ENCODE data around the gene EGFL8. TPM values are rescaled to one million over a fixed set of nuclear protein-coding genes. Genes with fewer than 3 reads are reported as not detected.

EGFL8 gene
- total RNA-seq, 2 donors from 2014 or later, result 13.8 to 16.2 TPM

DNA sequence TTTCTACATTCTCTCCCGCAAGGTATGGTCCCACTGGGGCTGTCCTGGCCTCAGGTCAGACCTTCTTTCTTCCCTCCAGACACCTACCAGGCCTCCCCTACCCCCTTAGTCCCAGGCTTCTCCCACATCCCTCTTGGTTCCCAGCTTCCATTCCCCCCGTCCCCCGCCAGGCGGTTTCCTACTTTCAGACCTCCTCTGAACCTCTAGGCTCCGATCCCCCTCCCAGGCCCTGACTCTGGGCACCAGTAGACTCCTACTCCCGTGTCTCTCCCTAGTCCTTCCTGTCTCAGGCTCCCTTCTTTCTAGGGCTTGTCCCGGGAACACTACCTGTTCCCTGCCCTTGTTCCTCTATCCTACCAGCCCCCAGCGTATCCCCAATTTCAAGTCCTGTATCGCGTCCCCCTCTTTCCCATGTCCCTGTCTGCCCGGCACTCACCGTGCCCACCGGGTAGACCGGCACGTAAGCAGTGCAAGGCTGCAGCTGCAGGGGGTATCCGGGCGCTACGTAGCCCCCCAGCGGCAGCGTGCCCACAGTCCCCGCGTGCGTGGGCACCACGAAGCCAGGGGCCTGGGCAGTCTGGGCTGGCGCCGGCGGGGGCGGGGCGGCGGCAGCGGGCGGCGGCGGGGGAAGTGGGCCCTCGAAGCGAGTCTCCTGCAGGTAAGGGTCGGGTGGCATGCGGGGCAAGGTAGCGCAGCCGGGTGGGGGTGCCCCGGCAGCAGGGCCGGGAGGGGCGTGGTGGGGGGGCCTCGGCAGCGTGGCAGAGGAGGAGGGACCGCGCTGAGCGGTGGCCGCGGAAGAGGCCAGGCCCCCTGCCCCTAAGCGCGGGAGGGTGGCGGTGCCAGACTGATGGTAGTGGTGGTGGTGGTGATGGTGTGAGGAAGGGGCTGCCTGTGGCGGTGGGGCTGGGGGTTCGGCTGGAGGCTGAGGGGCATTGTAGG, 14.2 kb upstream of the EGFL8 start:
- no peaks in the 10 kb centered on the region for H3K9me3 ChIP-seq
- no peak for ATAC-seq (ENCODE audit: insufficient number of reproducible peaks, low FRiP score, low read depth)
- H3K4me3 ChIP-seq, result peak overlapping the region; percentile 94
- TF ChIP-seq, protein P1, sequence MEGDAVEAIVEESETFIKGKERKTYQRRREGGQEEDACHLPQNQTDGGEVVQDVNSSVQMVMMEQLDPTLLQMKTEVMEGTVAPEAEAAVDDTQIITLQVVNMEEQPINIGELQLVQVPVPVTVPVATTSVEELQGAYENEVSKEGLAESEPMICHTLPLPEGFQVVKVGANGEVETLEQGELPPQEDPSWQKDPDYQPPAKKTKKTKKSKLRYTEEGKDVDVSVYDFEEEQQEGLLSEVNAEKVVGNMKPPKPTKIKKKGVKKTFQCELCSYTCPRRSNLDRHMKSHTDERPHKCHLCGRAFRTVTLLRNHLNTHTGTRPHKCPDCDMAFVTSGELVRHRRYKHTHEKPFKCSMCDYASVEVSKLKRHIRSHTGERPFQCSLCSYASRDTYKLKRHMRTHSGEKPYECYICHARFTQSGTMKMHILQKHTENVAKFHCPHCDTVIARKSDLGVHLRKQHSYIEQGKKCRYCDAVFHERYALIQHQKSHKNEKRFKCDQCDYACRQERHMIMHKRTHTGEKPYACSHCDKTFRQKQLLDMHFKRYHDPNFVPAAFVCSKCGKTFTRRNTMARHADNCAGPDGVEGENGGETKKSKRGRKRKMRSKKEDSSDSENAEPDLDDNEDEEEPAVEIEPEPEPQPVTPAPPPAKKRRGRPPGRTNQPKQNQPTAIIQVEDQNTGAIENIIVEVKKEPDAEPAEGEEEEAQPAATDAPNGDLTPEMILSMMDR (IDR thresholded peaks at IDR 0.05), result no peak
- peaks cover 17 to 40% of the 10 kb centered on the region in 2 donors for H3K4me1 ChIP-seq (ENCODE audit: control insufficient read depth in 1 of 2, low read depth in 2 of 2)
- H3K27me3 ChIP-seq (replicated peaks; ENCODE audit: insufficient read depth), result no peaks in the 10 kb centered on the region
- no peak for DNase-seq (ENCODE audit: low spot score)
- no peak overlapping the region for H3K27ac ChIP-seq
- no peaks in the 10 kb centered on the region for H3K36me3 ChIP-seq

DNA sequence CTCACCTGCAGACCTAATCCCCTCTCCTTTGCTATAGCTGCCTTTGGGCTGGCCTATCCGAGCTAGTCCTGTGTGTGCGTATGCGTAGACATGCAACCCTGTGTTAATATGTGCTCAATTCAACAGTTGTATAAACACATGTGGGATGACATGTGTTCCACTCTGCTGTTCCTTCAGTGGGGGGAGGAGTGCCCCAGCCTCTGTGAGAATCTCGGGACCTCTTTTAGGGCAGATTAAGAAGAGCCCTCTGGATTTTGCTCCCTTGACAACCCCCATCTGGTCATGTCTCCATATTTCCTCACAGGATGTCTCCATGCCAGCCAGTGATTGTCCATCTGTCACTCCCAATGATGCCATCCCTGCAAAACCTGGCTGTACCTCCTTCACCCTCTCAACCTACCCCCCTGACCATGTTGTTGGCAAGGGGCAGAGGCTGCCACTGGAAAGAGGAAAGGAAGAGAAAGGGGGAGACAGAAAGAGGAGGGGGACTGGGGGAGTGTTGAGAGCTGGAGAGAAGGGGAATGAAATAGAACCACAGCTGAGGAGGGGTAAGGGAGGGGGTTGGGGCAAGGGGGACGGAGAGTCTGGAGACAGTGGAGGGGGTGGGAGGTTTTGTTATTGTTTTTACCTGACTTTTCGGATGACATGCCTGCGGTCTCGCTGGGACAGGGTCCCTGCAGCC, 13.1 kb upstream of the EGFL8 start:
- DNase-seq (ENCODE audit: low spot score) (no peak), ATAC-seq (ENCODE audit: insufficient number of reproducible peaks, low FRiP score, low read depth) (no peak)
- peak overlapping the region; percentile 94 for H3K4me3 ChIP-seq
- H3K36me3 ChIP-seq, result no peaks in the 10 kb centered on the region
- peaks cover 19 to 51% of the 10 kb centered on the region in 2 donors for H3K4me1 ChIP-seq (ENCODE audit: control insufficient read depth in 1 of 2, low read depth in 2 of 2)
- no peaks in the 10 kb centered on the region for H3K27me3 ChIP-seq (replicated peaks; ENCODE audit: insufficient read depth)
- H3K27ac ChIP-seq, result peak overlapping the region; percentile 48 to 61
- TF ChIP-seq, protein P1 (IDR thresholded peaks at IDR 0.05), result no peak
- no peaks in the 10 kb centered on the region for H3K9me3 ChIP-seq

DNA sequence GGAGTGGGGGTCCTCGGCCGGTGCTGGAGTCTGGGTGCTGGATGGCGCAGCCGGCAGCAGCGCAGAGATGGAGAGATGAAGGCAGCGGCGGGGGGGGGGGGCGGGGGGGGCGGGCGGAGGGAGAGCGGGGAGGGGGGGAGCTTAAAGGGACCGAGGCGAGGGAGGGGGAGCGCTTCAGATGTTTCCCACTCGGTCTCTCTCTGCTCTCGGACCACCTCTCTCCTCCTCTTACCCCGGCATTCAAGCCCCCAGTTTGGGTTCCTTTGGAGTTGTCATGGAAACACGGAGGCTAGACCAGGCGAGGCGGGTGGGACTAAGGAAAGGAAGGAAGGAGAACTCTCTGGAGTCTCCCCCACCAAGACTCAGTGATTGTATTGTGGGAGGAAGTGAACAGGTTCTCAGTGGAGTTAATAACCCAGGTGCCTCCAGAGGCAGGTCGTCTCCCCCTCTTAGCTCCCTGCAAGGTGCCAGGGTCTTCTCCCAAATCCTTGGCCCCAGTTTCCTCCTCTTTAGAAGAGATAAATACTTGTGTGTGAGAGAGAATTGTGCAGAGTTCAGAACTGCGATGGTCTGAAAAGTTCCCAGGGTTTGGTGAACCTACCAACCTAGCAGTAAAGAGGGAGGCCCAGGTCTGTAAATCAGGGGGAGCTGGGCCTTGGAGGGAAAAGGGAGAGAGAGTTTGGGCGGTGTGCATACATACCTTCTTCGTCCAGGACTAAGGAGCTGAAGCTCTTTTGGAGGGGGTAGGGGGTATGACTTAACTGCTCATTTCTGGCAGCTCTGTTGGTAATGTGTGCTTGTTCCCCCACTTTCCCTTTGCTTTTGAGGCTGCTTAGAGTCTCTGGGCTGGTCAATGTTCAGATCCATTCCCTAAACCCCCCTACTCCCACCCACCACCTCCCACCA, 12.3 kb upstream of the EGFL8 start, which contains the start of gene PRRT1:
TSS of gene PRRT1 (minus strand) at position 77 of the 906 bp plus-strand sequence. CDS start 112 bp downstream, outside the sequence.
- ATAC-seq (ENCODE audit: insufficient number of reproducible peaks, low FRiP score, low read depth), result no peak
- TF ChIP-seq, protein P1 (IDR thresholded peaks at IDR 0.05), result no peak
- Histone ChIP-seq H3K4me3 (peak within 1 kb of the TSS; percentile 94), H3K27me3 (replicated peaks; ENCODE audit: insufficient read depth) (no peaks in the 10 kb centered on the region), H3K36me3 (no peaks in the 10 kb centered on the region), H3K9me3 (no peaks in the 10 kb centered on the region), H3K27ac (peak within 1 kb of the TSS; percentile 94 to 96), H3K4me1 (ENCODE audit: control insufficient read depth in 1 of 2, low read depth in 2 of 2) (peaks cover 19 to 51% of the 10 kb centered on the region in 2 donors)
- no peak for DNase-seq (ENCODE audit: low spot score)

DNA sequence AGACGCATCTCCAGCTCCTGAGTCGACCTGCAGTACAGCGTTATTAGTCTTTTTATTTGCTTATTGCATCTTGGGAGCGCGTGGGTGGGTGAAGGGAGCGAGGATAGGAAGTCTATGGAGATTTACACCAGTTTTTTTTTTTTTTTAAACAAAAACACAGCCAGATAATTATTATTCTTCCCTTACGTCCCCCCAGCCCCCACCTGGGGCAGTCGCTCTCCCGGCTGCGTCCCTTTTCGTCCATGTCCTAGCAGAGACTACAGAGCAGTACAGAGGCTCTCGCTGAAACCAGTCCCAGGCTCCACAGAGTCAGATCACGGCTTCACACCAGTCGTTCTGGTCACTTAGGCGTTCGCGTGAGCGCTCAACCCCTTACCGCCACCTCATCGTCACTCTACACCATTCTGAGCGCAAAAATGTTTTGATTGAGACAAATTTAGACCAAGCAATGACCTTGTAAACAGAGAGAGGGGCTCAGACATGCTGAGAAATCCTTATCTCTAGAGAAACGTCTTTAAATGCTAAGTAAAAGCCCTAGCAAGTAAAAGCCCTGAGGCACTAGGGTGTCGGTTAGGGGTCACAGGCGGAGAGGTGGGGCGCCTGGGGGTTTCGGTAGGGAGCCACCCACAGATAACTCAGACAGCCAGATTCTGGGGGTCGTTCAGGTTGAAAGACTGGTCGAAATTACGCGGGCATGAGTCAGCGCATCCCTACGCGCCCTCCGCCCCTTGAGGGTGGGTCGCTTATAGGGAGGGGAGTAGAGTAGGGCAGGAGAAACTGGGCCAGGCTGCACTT, 11.4 kb upstream of the EGFL8 start:
- TF ChIP-seq, protein P1 (IDR thresholded peaks at IDR 0.05), result no peak
- H3K4me3 ChIP-seq, result peak overlapping the region; percentile 94
- ATAC-seq (ENCODE audit: insufficient number of reproducible peaks, low FRiP score, low read depth), result no peak
- H3K27ac ChIP-seq, result peak overlapping the region; percentile 94 to 96
- no peak for DNase-seq (ENCODE audit: low spot score)
- H3K4me1 ChIP-seq (ENCODE audit: control insufficient read depth in 1 of 2, low read depth in 2 of 2), result peaks cover 19 to 51% of the 10 kb centered on the region in 2 donors
- peaks cover 6% of the 10 kb centered on the region for H3K36me3 ChIP-seq
- H3K9me3 ChIP-seq, result no peaks in the 10 kb centered on the region
- H3K27me3 ChIP-seq (replicated peaks; ENCODE audit: insufficient read depth), result no peaks in the 10 kb centered on the region

Data from thoracic aorta (tissue), 2 donors.